H1 (cell line): ENCODE data around the gene ARL3. TPM values are rescaled to one million over a fixed set of nuclear protein-coding genes. Genes with fewer than 3 reads are reported as not detected.

ENCODE experiments used
- polyA plus RNA-seq, 7 experiments: library from polyadenylated mRNA; depleted of rRNA in 3 of 7; stranded (reverse) in 5 of 7; unstranded in 2 of 7; fragments of >200 nt in 5 of 7; fragments of 200-250 nt in 2 of 7; gene quantifications; 1 replicate in 5 of 7; 2 replicates in 1 of 7; 4 replicates in 1 of 7; pipeline versions ENCODE4 v1.2.1 to v1.2.3, GENCODE V29; 2011 to 2013; ENCODE audit warnings: missing spikeins in 2 of 7, mixed read lengths in 2 of 7
- total RNA-seq: library from RNA; stranded (reverse); fragmentation: NEBNext Ultra II Directional; extraction: Animal tissue kit (Norgen Biotek cat#: 25700); gene quantifications from 2 replicates; pipeline ENCODE4 v1.2.1, GENCODE V29; 2021

ARL3 gene
- total and polyA plus RNA-seq, 2 of the 8 experiments (the other 6 are each of a cell fraction or from before 2014, with no cell fraction given) = 8.8 to 16.2 TPM

Other genes starting within 250 kb of the ARL3 start
- gene ACTR1A, start 211.7 kb downstream of the ARL3 start, total RNA-seq = 86.3 and 88.0 TPM in 2 replicates
- gene ACTR1A, start 211.7 kb downstream of the ARL3 start, polyA plus RNA-seq (2011; rRNA removed) = 78.6 and 79.7 TPM in 2 replicates
- 9.4 and 10.8 TPM in 2 replicates for gene SUFU, start 210.4 kb downstream of the ARL3 start, total RNA-seq
- gene SUFU, start 210.4 kb downstream of the ARL3 start, polyA plus RNA-seq (2011; rRNA removed) = 7.0 and 7.1 TPM in 2 replicates
- 35.4 and 38.8 TPM in 2 replicates for gene TRIM8, start 69.9 kb downstream of the ARL3 start, total RNA-seq
- gene TRIM8, start 69.9 kb downstream of the ARL3 start, polyA plus RNA-seq (2011; rRNA removed) = 24.9 and 34.6 TPM in 2 replicates
- 20.5 TPM in 2 replicates for gene SFXN2, start 239 bp upstream of the ARL3 start, total RNA-seq
- gene SFXN2, start 239 bp upstream of the ARL3 start, polyA plus RNA-seq (2011; rRNA removed) = 23.5 and 29.3 TPM in 2 replicates
- gene WBP1L, start 29.6 kb upstream of the ARL3 start, total RNA-seq = 26.2 and 26.6 TPM in 2 replicates
- 29.9 and 37.0 TPM in 2 replicates for gene WBP1L, start 29.6 kb upstream of the ARL3 start, polyA plus RNA-seq (2011; rRNA removed)
- gene CYP17A1, start 123.0 kb upstream of the ARL3 start, total RNA-seq = not detected in 2 replicates
- not detected in 2 replicates for gene CYP17A1, start 123.0 kb upstream of the ARL3 start, polyA plus RNA-seq (2011; rRNA removed)
- 2.3 and 3.7 TPM in 2 replicates for gene BORCS7, start 139.9 kb upstream of the ARL3 start, total RNA-seq
- gene BORCS7, start 139.9 kb upstream of the ARL3 start, polyA plus RNA-seq (2011; rRNA removed) = 3.8 and 6.7 TPM in 2 replicates
- gene AS3MT, start 155.1 kb upstream of the ARL3 start, total RNA-seq = 10.3 and 10.4 TPM in 2 replicates
- 5.2 and 5.8 TPM in 2 replicates for gene AS3MT, start 155.1 kb upstream of the ARL3 start, polyA plus RNA-seq (2011; rRNA removed)
- 20.3 and 23.6 TPM in 2 replicates for gene CNNM2, start 203.9 kb upstream of the ARL3 start, total RNA-seq
- gene CNNM2, start 203.9 kb upstream of the ARL3 start, polyA plus RNA-seq (2011; rRNA removed) = 7.3 and 13.7 TPM in 2 replicates